WI38 (cell line): ENCODE measurements around the gene ATP5F1E.

ENCODE experiments used
- H3K4me3 ChIP-seq: 2 replicates; pipeline ENCODE4 v1.5.1; 2011; ENCODE audit warnings: low read depth, mild to moderate bottlenecking, control low read depth, low read length
- TF ChIP-seq, protein P1 (sequence below): IDR thresholded peaks from 2 replicates; pipeline ENCODE4 v1.5.1; 2012; ENCODE audit warnings: low read depth, mild to moderate bottlenecking, control low read depth, low read length

Gene ATP5F1E

DNA sequence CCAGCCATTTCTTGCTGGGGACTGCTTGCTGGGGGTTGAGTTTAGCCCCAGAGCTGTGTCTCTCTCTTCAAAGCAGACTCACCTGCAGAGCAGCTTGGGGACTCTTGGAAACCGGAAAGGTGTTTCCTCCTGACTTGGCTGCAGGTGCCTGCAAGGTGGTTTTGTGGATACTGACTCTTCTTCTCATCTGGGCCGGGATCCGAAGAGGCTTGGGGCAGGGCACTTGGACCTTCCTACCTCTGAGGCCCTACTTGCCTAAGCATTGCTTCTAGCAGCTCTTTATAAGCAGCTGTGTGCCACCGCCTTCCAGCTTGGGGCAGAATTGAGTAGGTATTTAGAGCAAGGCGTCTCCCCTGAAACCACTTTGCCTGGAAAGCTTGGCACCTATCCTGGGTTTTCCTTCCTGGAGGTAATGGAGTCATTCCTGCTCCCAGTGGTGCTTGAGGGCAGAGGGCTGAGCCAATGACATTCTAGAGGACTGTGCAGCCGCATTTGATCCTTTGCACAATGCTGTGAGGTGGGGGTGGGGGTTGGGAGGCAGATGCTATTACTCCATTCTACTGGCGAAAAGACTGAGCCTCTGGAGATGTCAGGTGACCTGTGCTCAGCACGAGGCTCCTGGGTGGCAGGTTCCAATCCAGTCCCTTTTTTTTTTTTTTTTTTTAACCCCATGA is 21.7 kb downstream of the ATP5F1E start:
- TF ChIP-seq, protein P1, sequence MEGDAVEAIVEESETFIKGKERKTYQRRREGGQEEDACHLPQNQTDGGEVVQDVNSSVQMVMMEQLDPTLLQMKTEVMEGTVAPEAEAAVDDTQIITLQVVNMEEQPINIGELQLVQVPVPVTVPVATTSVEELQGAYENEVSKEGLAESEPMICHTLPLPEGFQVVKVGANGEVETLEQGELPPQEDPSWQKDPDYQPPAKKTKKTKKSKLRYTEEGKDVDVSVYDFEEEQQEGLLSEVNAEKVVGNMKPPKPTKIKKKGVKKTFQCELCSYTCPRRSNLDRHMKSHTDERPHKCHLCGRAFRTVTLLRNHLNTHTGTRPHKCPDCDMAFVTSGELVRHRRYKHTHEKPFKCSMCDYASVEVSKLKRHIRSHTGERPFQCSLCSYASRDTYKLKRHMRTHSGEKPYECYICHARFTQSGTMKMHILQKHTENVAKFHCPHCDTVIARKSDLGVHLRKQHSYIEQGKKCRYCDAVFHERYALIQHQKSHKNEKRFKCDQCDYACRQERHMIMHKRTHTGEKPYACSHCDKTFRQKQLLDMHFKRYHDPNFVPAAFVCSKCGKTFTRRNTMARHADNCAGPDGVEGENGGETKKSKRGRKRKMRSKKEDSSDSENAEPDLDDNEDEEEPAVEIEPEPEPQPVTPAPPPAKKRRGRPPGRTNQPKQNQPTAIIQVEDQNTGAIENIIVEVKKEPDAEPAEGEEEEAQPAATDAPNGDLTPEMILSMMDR = no peak
- H3K4me3 ChIP-seq = no peak overlapping the region

DNA sequence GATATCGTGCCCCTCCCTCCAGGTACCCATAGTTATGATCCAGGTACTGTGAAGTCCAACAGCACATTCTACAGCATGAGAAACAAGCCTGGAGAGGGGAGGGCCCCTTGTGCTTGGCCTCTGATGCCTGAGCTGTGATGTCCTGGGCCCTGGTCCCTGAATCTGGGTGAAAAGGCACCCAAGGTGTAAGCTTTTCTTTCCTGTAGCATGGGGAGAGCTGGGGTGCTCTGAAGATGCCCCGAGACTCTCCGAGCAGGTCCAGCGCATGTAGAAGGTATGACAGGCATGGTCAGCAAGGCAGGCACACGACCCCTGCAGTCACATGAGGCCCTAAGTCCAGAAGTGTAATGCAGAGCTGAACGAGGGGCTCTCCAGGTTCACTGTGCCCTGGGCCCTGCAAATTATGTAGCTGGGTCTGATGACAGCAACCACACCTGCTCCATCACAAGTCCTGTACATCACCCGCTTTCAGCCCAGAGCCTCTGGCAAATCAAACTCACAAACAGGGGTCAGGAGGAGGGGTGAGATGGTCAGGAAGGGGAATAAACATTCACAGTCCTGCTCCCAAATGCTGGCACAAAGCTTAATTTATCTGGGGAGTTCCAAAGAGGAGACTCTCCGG is 23.3 kb downstream of the ATP5F1E start:
- TF ChIP-seq, protein P1 = no peak

DNA sequence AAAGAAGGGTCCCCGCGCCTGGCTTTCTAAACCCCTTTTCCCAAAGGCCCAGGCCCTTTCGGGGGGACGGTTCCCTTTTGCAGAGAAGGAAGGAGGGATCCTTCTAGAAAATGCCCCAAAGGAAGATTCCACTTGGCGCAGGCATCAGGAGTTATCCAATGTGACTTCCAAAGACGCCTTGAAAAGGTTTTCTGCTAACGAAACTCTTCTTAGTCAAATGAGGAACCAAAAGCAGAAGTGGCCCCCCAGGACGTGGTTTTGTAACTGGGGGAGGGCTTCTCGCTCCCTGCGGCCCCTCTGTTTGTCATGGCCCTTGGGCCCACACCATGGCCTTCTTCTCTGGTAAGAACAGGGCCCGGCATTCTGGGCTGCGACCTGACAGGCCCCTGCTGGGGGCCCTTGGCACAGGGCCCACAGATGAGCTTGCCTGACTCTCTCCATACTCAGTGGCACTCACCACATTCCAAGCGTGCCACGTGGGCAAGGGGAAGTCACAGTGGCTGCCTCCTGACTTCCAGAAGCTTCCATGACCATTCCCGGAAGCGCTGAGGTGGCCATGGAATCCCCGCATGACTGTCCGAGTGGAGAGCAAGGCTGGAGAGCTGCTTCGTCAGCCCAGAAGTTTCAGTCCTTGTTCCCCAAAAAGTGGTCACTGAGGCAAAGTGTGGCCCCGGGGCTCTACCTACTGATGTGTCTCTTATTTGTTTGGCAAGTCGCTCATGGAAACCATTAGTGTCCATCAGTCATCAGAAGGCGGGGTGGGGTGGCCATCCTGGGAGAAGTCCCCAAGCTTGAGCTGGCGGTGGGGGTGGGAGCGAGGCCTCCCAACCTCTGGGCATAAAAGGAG is 24.2 kb downstream of the ATP5F1E start:
- TF ChIP-seq, protein P1 = no peak
- H3K4me3 ChIP-seq = peak overlapping the region; percentile 77

More for the DNA sequence above, 23.3 kb downstream of the ATP5F1E start:
- H3K4me3 ChIP-seq = no peak overlapping the region

DNA sequence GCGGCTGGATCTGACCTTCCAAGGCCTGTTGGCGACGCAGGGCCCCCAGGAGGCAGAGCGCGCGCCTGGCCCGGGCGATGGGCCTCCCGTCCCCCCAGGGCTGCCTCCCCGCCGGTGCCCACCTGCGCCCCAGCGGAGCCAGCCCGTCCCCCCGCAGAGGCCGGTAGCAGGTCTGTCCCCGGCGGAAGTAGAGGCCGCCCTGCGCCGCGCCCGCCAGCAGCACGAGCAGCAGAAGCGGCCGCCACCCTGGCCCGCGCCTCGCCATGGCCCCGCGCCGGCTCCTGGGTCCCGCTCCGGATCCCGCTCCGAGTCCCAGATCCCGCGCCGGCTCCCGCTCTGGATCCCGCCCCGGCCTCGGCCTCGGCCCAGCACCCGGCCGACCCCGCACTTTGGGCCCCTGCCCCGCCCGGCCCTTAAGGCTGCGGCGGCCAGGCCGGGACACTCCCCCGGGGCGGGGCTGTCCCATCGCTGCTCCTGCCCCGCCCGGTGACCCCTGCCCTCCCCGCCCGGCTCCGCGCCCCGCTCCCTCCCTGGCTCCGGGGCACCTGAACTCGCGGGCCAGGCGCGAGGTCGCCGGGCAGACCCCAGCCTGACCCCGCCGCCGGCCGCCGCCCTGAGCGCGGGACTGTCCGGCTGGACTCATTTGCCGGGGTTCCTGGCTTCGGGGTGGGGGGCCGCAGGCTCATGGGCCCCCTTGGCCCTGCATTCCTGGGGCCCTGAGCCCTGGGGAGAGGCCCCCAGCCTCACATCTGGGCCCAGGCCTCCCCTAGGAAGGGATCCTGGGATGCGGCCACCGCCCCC is 25.1 kb downstream of the ATP5F1E start, which contains the start of gene CTSZ:
Gene CTSZ (minus strand): TSS at position 391 of the 801 bp plus-strand sequence. CDS start 126 bp downstream, at position 265.
- peak within 1 kb of the TSS; percentile 77 for H3K4me3 ChIP-seq
- TF ChIP-seq, protein P1 = no peak

DNA sequence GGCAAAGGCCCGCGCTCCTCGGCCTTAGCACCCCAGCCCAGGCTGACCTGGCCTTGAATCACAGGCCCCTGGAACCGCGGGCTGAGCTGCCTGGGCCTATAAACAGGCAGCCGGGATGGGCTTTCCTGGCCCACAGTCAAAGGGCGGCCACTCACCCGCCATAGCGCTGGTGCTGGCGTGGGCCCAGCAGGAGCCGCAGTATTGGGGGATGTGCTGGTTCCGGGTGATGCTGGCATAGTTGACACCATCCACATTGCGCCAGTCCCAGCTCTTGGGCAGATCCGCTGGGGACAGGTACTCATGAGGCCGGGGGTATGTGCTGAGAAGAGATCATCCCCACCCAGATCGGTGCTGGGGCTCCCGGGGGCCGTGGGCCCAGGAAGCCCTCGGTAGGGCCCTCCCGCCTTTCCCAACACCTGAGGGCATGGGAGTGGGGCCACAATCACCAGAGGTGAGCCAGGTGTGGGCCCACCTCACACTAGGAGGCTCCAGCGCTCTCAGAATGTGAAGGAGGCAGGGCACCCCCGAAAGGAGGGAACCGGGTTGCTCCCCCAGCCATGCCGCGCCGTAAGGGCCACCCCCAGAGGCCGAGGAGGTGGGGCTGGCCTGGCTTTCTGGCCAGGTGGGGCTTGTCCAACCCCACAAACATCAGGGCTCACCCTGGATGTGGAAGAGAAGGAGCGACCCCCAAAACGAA is 25.8 kb downstream of the ATP5F1E start:
- H3K4me3 ChIP-seq = peak overlapping the region; percentile 77
- TF ChIP-seq, protein P1 = no peak

DNA sequence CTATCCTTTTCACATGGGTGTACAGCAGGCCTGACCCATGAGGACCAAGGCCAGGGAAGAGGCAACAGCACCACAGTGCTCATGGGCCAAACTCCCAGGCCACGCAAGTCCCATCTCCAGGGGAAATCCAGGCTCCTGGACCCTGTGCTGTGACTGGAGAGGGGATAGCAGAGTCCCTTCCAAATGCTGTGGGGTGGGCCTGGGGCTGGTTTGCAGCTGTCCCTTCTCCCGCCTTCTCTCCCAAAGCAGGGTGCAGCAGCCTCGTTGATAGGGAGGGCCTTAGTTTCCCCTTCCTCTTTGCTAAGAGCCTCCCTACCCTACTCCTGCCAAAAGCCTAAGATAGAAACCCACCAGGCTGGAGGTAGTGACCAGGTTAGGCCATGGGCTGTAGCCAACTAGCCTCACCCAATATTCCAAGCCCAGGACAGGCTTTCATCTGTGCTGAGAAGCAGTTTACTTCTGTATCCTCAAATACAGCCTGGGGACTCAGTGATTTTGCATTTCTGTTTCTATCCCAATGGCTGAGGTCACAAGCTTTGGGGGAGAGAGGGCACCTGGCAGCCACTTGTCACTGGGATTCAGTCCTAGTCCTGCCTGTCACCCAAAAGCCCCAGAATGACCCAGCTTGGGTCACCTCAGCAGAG is 26.5 kb downstream of the ATP5F1E start:
- TF ChIP-seq, protein P1 = no peak
- H3K4me3 ChIP-seq = peak overlapping the region; percentile 77
